GM12865 (cell line): ENCODE data around the gene TMEM40.

Source experiments
- DNase-seq: peaks from one replicate; pipeline ENCODE4 v3.0.0; 2010; ENCODE audit warnings: low read depth
- H3K4me3 ChIP-seq: 2 replicates; pipeline ENCODE4 v1.5.1; 2011; ENCODE audit warnings: mild to moderate bottlenecking, low read depth, low read length, control low read depth
- CTCF ChIP-seq: IDR thresholded peaks from 2 replicates; pipeline ENCODE4 v1.5.1; 2011; ENCODE audit warnings: low read length, control low read depth, low read depth, inconsistent platforms; ENCODE audit not compliant: insufficient read depth; ENCODE audit errors: missing control alignments

Gene TMEM40

GRCh38 chr3:12768579-12769527 is 9.8 kb upstream of the TMEM40 start:
- TF ChIP-seq CTCF = no peak
- no peak for DNase-seq

GRCh38 chr3:12766541-12766940 is 7.5 kb upstream of the TMEM40 start:
- no peak for TF ChIP-seq CTCF
- DNase-seq = no peak
- H3K4me3 ChIP-seq = no peak overlapping the region

More at GRCh38 chr3:12768579-12769527, 9.8 kb upstream of the TMEM40 start:
- H3K4me3 ChIP-seq = no peak overlapping the region

- H3K4me3 ChIP-seq = no peak overlapping the region
- TF ChIP-seq CTCF = no peak
- no peak for DNase-seq
Observed at GRCh38 chr3:12764171-12764776, 5.2 kb upstream of the TMEM40 start.

GRCh38 chr3:12759693-12760565 is 870 bp upstream of the TMEM40 start:
- no peak overlapping the region for H3K4me3 ChIP-seq
- DNase-seq = no peak
- TF ChIP-seq CTCF = no peak

- H3K4me3 ChIP-seq = no peak overlapping the region
- DNase-seq = peak; percentile 52
- no peak for TF ChIP-seq CTCF
Observed at GRCh38 chr3:12758025-12758781, 856 bp downstream of the TMEM40 start.

- no peak overlapping the region for H3K4me3 ChIP-seq
- no peak for TF ChIP-seq CTCF
- DNase-seq = no peak
Observed at GRCh38 chr3:12756635-12757034, 2.4 kb downstream of the TMEM40 start.
